ENCODE measurements around the gene GLUL. TPM values are rescaled to one million over a fixed set of nuclear protein-coding genes. Genes with fewer than 3 reads are reported as not detected.
"Not testable (repeated sequence)": the region's sequence is repeated elsewhere in the genome, so short reads cannot be mapped to it uniquely, and the experiment has no call there.

GLUL gene
- total and polyA plus RNA-seq, 2 donors from 2014 or later = 90.6 to 533 TPM

- intact Hi-C loops (cut with DNase I) = no loop called here
- DNase-seq = no peak
Observed at GRCh38 chr1:182338806-182339370, 52.7 kb downstream of the GLUL start.

DNA sequence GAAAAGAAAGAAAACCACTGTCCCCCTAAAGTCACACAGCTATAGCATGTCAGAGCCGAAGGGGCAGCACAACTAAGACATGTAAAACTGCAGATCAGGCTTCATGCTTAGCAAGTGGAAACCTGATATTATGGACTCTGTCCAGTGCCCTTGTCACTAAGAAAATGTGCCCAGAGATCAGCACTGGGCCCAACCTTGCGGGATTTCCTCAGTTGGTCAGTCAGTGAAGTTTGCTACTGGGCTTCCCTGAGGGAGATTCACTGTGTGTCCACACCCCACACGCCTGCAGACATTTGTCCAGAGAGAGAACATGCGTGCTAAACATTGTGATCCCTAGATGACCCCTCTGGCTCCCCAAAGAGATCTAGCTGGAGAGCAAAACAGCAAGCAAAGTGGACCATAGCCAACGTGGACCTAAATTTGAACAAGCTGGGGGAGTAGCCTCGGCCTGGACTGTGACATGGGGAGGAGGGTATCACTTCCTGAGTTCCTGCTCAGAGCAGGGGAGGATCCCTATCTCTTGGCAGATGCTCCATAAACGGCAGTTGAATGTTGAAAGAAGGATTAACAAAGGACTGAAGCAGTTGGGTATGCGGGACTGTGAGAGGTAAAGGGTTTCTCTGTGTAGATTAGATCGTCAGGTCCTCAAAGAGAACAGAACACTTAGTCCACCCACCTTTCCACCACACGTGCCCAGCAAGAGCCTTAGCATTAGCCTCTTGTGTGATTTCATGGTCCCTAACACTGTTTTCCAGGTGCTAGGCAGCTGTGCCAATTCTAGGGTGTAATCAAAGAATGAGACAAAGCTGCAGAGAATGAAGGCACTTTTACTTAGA is 53.6 kb downstream of the GLUL start:
- TF ChIP-seq, protein P1, sequence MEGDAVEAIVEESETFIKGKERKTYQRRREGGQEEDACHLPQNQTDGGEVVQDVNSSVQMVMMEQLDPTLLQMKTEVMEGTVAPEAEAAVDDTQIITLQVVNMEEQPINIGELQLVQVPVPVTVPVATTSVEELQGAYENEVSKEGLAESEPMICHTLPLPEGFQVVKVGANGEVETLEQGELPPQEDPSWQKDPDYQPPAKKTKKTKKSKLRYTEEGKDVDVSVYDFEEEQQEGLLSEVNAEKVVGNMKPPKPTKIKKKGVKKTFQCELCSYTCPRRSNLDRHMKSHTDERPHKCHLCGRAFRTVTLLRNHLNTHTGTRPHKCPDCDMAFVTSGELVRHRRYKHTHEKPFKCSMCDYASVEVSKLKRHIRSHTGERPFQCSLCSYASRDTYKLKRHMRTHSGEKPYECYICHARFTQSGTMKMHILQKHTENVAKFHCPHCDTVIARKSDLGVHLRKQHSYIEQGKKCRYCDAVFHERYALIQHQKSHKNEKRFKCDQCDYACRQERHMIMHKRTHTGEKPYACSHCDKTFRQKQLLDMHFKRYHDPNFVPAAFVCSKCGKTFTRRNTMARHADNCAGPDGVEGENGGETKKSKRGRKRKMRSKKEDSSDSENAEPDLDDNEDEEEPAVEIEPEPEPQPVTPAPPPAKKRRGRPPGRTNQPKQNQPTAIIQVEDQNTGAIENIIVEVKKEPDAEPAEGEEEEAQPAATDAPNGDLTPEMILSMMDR (IDR thresholded peaks at IDR 0.05; ENCODE audit: borderline replicate concordance, extremely low read depth, insufficient read depth) = no peak
- H3K9ac ChIP-seq (ENCODE audit: low read length in 3 of 3) = no peak overlapping the region
- FAIRE-seq = no peak
- H3K27me3 ChIP-seq (ENCODE audit: control insufficient read depth, insufficient read depth, low read length) = no peaks in the 10 kb centered on the region
- intact Hi-C loops (cut with DNase I) = no loop called here
- no peaks in the 10 kb centered on the region for H3K9me3 ChIP-seq (ENCODE audit: control insufficient read depth in 2 of 3, insufficient read depth in 1 of 3, low read length in 3 of 3)
- no peaks in the 10 kb centered on the region for H3K4me1 ChIP-seq (ENCODE audit: control insufficient read depth in 2 of 3, insufficient read depth in 2 of 3, low read depth in 1 of 3, low read length in 3 of 3)
- H3K27ac ChIP-seq (ENCODE audit: low read depth in 2 of 2, low read length in 2 of 2) = no peak overlapping the region
- DNase-seq = peak in 4 of 5 donors; percentile 37 to 63 (median 56)
- no peaks in the 10 kb centered on the region for H3K36me3 ChIP-seq (ENCODE audit: control insufficient read depth in 2 of 3, insufficient read depth in 3 of 3, low read length in 3 of 3)
- H3K4me3 ChIP-seq (ENCODE audit: low read length in 3 of 3) = no peak overlapping the region

More at GRCh38 chr1:182338806-182339370, 52.7 kb downstream of the GLUL start:
- Histone ChIP-seq H3K36me3 (ENCODE audit: control insufficient read depth in 2 of 3, insufficient read depth in 3 of 3, low read length in 3 of 3) (no peaks in the 10 kb centered on the region), H3K4me1 (ENCODE audit: control insufficient read depth in 2 of 3, insufficient read depth in 2 of 3, low read depth in 1 of 3, low read length in 3 of 3) (no peaks in the 10 kb centered on the region), H3K4me3 (ENCODE audit: low read length in 3 of 3) (no peak overlapping the region), H3K9me3 (ENCODE audit: control insufficient read depth in 2 of 3, insufficient read depth in 1 of 3, low read length in 3 of 3) (no peaks in the 10 kb centered on the region), H3K9ac (ENCODE audit: low read length in 3 of 3) (no peak overlapping the region), H3K27ac (ENCODE audit: low read depth in 2 of 2, low read length in 2 of 2) (no peak overlapping the region), H3K27me3 (ENCODE audit: control insufficient read depth, insufficient read depth, low read length) (no peaks in the 10 kb centered on the region)
- TF ChIP-seq, protein P1 (IDR thresholded peaks at IDR 0.05; ENCODE audit: borderline replicate concordance, extremely low read depth, insufficient read depth) = no peak
- FAIRE-seq = no peak

DNA sequence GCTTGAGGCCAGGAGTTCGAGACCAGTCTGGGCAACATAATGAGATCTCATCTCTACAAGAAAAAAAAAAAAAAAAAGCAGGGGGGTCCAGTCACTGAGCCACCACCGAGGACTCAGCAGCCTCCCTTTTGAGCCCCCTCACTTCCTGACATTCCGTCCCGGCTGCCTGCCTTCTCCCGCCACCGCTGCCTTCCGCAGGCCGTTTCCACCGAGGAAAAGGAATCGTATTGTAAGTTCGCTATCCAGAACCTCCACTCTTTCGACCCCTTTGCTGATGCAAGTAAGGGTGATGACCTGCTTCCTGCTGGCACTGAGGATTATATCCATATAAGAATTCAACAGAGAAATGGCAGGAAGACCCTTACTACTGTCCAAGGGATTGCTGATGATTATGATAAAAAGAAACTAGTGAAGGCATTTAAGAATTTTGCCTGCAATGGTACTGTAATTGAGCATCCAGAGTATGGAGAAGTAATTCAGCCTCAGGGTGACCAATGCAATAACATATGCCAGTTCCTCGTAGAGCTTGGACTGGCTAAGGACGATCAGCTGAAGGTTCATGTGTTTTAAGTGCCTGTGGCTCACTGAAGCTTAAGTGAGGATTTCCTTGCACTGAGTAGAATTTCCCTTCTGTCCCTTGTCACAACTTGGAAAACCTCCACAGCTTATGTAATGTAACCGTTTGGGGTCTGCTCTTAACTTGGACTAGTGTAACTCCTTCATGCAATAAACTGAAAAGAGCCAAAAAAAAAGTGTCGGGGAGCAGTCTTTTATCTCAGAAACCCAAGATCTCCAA is 55.6 kb downstream of the GLUL start:
- FAIRE-seq (no peak), DNase-seq (no peak)
- Histone ChIP-seq H3K36me3 (ENCODE audit: control insufficient read depth in 2 of 3, insufficient read depth in 3 of 3, low read length in 3 of 3) (no peaks in the 10 kb centered on the region), H3K27me3 (ENCODE audit: control insufficient read depth, insufficient read depth, low read length) (no peaks in the 10 kb centered on the region), H3K27ac (ENCODE audit: low read depth in 2 of 2, low read length in 2 of 2) (no peak overlapping the region), H3K9ac (ENCODE audit: low read length in 3 of 3) (no peak overlapping the region), H3K4me3 (ENCODE audit: low read length in 3 of 3) (no peak overlapping the region), H3K9me3 (ENCODE audit: control insufficient read depth in 2 of 3, insufficient read depth in 1 of 3, low read length in 3 of 3) (no peaks in the 10 kb centered on the region), H3K4me1 (ENCODE audit: control insufficient read depth in 2 of 3, insufficient read depth in 2 of 3, low read depth in 1 of 3, low read length in 3 of 3) (no peaks in the 10 kb centered on the region)
- TF ChIP-seq, protein P1 (IDR thresholded peaks at IDR 0.05; ENCODE audit: borderline replicate concordance, extremely low read depth, insufficient read depth) = no peak
- intact Hi-C loops (cut with DNase I) = no loop called here

- H3K9me3 ChIP-seq (ENCODE audit: control insufficient read depth in 2 of 3, insufficient read depth in 1 of 3, low read length in 3 of 3); intact Hi-C loops (cut with DNase I); H3K27me3 ChIP-seq (ENCODE audit: control insufficient read depth, insufficient read depth, low read length); H3K27ac ChIP-seq (ENCODE audit: low read depth in 2 of 2, low read length in 2 of 2); DNase-seq; H3K36me3 ChIP-seq (ENCODE audit: control insufficient read depth in 2 of 3, insufficient read depth in 3 of 3, low read length in 3 of 3); H3K4me3 ChIP-seq (ENCODE audit: low read length in 3 of 3); FAIRE-seq; H3K4me1 ChIP-seq (ENCODE audit: control insufficient read depth in 2 of 3, insufficient read depth in 2 of 3, low read depth in 1 of 3, low read length in 3 of 3); H3K9ac ChIP-seq (ENCODE audit: low read length in 3 of 3): not testable (repeated sequence)
Observed at GRCh38 chr1:182333071-182333571, 58.5 kb downstream of the GLUL start.
